ENCODE results near the gene PACS2. TPM values are rescaled to one million over a fixed set of nuclear protein-coding genes. Genes with fewer than 3 reads are reported as not detected.
"Not testable (repeated sequence)": the region's sequence is repeated elsewhere in the genome, so short reads cannot be mapped to it uniquely, and the experiment has no call there.

PACS2 gene
- total RNA-seq, 2 experiments from 2014 or later, result 26.7 to 30.4 TPM

DNA sequence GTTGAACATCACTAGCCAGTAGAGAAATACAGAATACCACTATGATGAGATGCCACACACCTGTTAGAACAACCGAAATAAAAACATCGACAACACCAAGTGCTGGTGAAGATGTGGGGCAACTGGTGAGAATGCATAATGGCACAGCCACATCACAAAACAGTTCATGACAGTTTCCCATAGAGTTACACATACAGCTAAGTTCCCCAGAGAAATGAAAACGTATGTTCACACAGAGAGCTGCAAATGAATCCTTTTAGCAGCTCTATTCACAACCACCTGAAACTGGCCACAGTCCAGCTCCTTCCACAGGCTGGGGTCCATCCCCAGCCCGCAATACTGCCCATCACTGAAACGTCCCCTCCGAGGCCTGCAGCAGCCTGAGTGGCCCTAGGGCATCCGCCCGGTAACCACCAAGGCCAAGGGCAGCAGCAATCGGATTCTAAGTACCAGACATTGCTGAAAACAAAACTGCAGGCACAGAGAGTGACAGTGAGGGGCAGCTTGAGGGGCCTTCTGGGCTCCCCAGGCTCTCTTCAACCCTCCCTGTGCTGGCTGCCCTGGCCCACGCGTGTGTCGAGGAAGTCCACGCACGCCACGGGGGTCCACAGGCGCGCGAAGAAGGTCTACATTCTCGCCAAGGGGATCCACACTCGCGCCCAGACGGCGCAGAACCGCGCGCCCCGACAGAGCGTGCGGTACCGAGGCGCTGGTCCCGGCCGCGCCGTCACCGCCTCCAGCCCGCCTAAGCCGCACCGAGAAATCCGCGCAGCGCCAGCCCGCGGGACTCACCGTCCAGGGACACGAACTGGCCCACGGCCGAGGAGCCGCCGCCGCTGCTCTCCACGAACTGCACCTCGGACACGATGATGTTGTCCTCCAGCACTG, 14.7 kb upstream of the PACS2 start:
- no peak for ATAC-seq
- ChIA-PET POLR2A (interaction anchor here (0.7 to 1.5 kb wide), 2 partner anchors 9 to 15 kb away, joined by 4 to 8 read pairs; partner anchors contain the start of gene PACS2), CTCF (interaction anchor here (0.9 to 2.2 kb wide), 4 partner anchors 14 to 190 kb away, joined by 3 to 11 read pairs (median 6); partner anchors contain the start of genes BTBD6 and PACS2)
- DNase-seq, result peak; percentile 33
- no peaks in the 10 kb centered on the region for H3K9me3 Mint-ChIP-seq
- intact Hi-C loops (cut with micrococcal nuclease), result no loop called here
- peaks cover 8% of the 10 kb centered on the region for H3K36me3 Mint-ChIP-seq (ENCODE audit: low read depth)
- H3K27me3 Mint-ChIP-seq, result no peaks in the 10 kb centered on the region
- H3K27ac Mint-ChIP-seq, result peak overlapping the region; percentile 82
- peaks cover 23% of the 10 kb centered on the region for H3K4me1 Mint-ChIP-seq (ENCODE audit: low read depth)
- peak overlapping the region; percentile 85 for H3K4me3 Mint-ChIP-seq
- TF ChIP-seq, protein P1, sequence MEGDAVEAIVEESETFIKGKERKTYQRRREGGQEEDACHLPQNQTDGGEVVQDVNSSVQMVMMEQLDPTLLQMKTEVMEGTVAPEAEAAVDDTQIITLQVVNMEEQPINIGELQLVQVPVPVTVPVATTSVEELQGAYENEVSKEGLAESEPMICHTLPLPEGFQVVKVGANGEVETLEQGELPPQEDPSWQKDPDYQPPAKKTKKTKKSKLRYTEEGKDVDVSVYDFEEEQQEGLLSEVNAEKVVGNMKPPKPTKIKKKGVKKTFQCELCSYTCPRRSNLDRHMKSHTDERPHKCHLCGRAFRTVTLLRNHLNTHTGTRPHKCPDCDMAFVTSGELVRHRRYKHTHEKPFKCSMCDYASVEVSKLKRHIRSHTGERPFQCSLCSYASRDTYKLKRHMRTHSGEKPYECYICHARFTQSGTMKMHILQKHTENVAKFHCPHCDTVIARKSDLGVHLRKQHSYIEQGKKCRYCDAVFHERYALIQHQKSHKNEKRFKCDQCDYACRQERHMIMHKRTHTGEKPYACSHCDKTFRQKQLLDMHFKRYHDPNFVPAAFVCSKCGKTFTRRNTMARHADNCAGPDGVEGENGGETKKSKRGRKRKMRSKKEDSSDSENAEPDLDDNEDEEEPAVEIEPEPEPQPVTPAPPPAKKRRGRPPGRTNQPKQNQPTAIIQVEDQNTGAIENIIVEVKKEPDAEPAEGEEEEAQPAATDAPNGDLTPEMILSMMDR (IDR thresholded peaks at IDR 0.05), result no peak

DNA sequence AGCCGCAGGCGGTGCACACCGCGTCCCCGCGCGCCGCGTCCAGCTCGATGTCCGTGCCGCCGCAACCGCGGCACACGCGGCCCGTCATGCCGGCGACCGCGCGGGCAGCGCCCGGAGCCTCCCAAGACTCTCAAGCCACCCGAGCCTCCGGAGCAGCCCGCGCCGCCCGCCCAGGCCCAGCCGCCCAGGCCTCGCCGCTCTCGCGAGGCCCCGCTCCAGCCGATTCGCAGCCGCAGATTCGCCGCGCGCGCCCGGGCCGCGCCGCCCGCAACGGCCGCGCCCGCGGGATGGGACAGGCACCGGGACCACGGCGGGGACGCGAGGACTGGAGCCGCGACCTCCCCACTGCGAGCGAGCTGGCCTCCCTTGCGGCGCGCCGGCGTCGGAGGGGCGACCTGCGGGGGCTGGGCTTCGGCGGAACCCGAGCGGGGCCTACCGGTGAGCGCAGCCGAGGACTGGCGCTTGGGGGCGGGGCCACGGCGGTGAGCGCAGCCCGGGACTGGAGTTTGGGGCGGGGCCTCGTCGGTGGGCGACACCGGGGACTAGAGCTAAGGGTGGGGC, 13.9 kb upstream of the PACS2 start, which contains the start of gene BRF1:
Gene BRF1, minus strand, starts transcription at position 460 of the 561 bp plus-strand sequence. Its CDS starts 372 bp downstream, at position 88.
- DNase-seq, result peak; percentile 97
- intact Hi-C loops (cut with micrococcal nuclease), result no loop called here
- peak within 1 kb of the TSS; percentile 85 for H3K4me3 Mint-ChIP-seq
- H3K27me3 Mint-ChIP-seq, result no peaks in the 10 kb centered on the region
- TF ChIP-seq, protein P1 (IDR thresholded peaks at IDR 0.05), result no peak
- no peaks in the 10 kb centered on the region for H3K9me3 Mint-ChIP-seq
- H3K27ac Mint-ChIP-seq, result peak within 1 kb of the TSS; percentile 93
- ChIA-PET POLR2A (interaction anchor here (0.8 to 1.5 kb wide), 7 partner anchors 8 to 230 kb away, joined by 3 to 10 read pairs (median 4); partner anchors contain the start of genes BTBD6 and PACS2), CTCF (interaction anchor here (0.9 to 2.2 kb wide), 7 partner anchors 10 to 210 kb away, joined by 3 to 11 read pairs (median 5); partner anchors contain the start of gene PACS2)
- ATAC-seq, result peak; percentile 91
- H3K4me1 Mint-ChIP-seq (ENCODE audit: low read depth), result peaks cover 29% of the 10 kb centered on the region
- H3K36me3 Mint-ChIP-seq (ENCODE audit: low read depth), result peaks cover 8% of the 10 kb centered on the region

DNA sequence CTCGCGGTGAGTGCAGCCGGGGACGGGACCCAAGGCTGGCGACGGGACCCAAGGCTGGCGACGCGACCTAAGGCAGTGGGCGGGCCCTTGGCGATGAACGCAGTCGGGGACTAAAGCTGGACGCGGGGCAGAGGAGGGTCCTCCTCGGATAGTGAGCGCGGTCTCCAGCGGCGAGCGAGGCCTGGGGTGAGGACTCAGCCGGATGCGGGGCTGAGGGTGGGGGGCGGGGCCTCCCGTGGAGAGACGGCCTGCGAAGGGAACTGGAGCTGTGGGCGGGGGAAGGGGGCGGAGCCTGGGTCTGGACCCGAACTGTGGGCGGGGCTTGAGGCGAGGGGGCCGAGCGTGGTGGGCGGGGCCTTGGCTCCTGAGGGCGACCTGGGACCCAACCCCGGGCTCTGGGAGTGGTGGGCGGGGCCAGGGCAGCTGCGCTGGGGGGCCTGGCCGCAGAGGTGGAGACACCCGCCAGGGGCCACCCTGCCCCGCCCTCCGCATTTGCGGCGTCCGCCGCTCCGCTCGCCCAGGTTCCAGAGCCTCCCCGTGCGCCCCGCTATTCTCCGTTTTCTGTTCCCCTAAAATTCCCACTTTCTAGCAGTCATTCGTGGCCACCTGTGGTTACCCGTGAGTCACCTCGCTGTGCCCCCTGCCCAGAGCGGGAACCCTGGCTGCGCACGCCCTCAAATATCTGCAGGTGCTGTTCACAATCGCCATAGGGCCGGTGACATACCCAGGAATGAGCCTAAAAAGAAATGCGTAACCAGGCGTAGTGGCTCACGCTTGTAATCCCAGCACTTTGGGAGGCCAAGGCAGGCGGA, 13.2 kb upstream of the PACS2 start:
- POLR2A ChIA-PET, result interaction anchor here (0.8 to 1.5 kb wide), 7 partner anchors 8 to 231 kb away, joined by 3 to 10 read pairs (median 4); partner anchors contain the start of genes BTBD6 and PACS2
- intact Hi-C loops (cut with micrococcal nuclease), result no loop called here
- H3K9me3 Mint-ChIP-seq, result no peaks in the 10 kb centered on the region
- peak overlapping the region; percentile 93 for H3K27ac Mint-ChIP-seq
- peaks cover 8% of the 10 kb centered on the region for H3K36me3 Mint-ChIP-seq (ENCODE audit: low read depth)
- H3K4me3 Mint-ChIP-seq, result peak overlapping the region; percentile 84
- TF ChIP-seq, protein P1 (IDR thresholded peaks at IDR 0.05), result no peak
- ATAC-seq, result peak; percentile 85
- CTCF ChIA-PET, result interaction anchor here (0.9 to 2.2 kb wide), 7 partner anchors 10 to 211 kb away, joined by 3 to 11 read pairs (median 5); partner anchors contain the start of gene PACS2
- peaks cover 34% of the 10 kb centered on the region for H3K4me1 Mint-ChIP-seq (ENCODE audit: low read depth)
- no peaks in the 10 kb centered on the region for H3K27me3 Mint-ChIP-seq
- peak; percentile 100 for DNase-seq

DNA sequence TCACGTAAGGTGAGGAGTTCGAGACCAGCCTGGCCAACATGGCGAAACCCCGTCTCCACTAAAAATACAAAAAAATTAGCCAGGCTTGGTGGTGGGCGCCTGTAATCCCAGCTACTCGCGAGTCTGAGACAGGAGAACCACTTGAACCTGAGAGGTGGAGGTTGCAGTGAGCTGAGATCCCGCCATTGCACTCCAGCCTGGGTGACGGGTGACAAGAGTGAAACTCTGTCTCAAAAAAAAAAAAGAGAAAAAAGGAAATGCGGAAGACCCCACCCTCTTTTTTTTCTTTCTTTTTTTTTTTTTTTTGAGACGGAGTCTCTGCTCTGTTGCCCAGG, 12.7 kb upstream of the PACS2 start:
- intact Hi-C loops (cut with micrococcal nuclease); H3K27me3 Mint-ChIP-seq; H3K36me3 Mint-ChIP-seq (ENCODE audit: low read depth); DNase-seq; ATAC-seq; H3K9me3 Mint-ChIP-seq: not testable (repeated sequence)
- ChIA-PET CTCF (interaction anchor here (0.9 to 2.2 kb wide), 7 partner anchors 9 to 212 kb away, joined by 3 to 11 read pairs (median 5); partner anchors contain the start of gene PACS2), POLR2A (interaction anchor here (1.4 kb wide), 1 partner anchor 12 kb away, joined by 10 read pairs; the partner anchor contains the start of gene PACS2)
- peaks cover 34% of the 10 kb centered on the region for H3K4me1 Mint-ChIP-seq (ENCODE audit: low read depth)
- H3K4me3 Mint-ChIP-seq, result peak overlapping the region; percentile 84
- H3K27ac Mint-ChIP-seq, result peak overlapping the region; percentile 80

DNA sequence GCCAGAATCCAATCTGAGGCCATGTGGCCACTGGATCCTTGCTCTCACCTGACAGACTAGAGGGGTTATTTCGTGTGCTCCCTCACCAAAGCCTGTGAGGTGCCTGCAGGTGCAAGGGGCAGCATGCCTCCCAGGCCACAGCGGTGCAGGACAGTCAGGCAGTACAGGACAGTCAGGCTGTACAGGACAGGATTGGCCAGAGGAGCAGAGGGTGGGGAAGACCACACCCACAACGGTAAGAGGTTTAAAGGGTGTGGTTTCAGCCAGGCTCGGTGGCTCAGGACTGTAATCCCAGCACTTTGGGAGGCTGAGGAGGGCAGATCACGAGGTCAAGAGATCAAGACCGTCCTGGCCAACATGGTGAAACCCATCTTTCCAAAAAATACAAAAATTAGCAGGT, 10.6 kb upstream of the PACS2 start:
- intact Hi-C loops (cut with micrococcal nuclease), result no loop called here

More for the DNA sequence above, 10.6 kb upstream of the PACS2 start:
- Mint-ChIP-seq H3K4me1 (ENCODE audit: low read depth) (peaks cover 39% of the 10 kb centered on the region), H3K27me3 (no peaks in the 10 kb centered on the region), H3K9me3 (no peaks in the 10 kb centered on the region), H3K36me3 (ENCODE audit: low read depth) (peaks cover 5% of the 10 kb centered on the region), H3K4me3 (no peak overlapping the region), H3K27ac (no peak overlapping the region)
- TF ChIP-seq, protein P1 (IDR thresholded peaks at IDR 0.05), result no peak
- CTCF ChIA-PET, result no interaction called here
- POLR2A ChIA-PET, result no interaction called here
- DNase-seq (no peak), ATAC-seq (no peak)

Data from activated CD8-positive, alpha-beta T cell treated with anti-CD3 and anti-CD28 coated beads for 36 hours (primary cell).